GM21447 (cell line): ENCODE measurements around the gene MRPL21.

Experiments used
- ATAC-seq: cut with Tn5 transposase; IDR thresholded peaks from one replicate; pipeline ENCODE4 v1.9.1; 2021; ENCODE audit not compliant: unreplicated experiment

The MRPL21 gene

GRCh38 chr11:68935516-68936357 is 32.1 kb upstream of the MRPL21 start:
- no peak for ATAC-seq

- ATAC-seq: no peak
Measured at GRCh38 chr11:68935066-68935465, 31.4 kb upstream of the MRPL21 start.

- no peak for ATAC-seq
Measured at GRCh38 chr11:68934666-68935065, 31.0 kb upstream of the MRPL21 start.

- ATAC-seq: no peak
Measured at GRCh38 chr11:68934321-68934645, 30.7 kb upstream of the MRPL21 start.

DNA sequence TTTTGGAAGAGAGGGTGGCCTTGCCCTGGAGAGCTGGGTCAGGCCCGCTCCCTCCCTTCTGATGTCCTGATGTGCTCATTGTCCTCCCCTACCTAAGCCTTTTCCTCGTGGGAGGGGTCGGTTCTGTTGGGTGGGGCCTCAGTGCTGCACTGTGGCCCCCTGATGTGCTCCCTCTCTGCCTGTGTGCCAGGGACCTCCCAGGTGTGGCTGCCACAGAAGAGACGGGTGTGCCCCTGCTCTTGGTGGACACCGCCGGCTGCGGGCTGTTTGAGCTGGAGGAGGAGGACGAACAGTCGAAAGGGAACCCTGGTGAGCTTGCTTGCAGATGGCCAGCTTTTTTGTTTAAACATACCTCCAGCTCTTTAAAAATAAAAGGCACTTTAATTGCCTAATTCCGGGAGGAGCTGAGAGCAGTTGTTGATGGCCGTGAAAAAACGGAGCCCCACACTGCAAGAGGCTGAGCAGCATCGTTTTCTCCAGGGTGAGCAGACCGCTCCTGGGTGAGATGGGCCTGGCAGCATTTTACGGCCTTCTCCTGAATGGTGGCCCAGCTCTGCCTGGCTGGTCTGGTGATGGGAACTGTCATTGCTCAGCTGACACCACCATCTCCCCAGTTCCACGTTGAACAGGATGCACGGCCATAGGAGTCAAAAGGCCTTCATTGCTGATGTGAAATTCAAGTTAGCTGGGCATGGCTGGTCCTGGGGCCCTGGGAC is 30.1 kb upstream of the MRPL21 start:
- no peak for ATAC-seq

DNA sequence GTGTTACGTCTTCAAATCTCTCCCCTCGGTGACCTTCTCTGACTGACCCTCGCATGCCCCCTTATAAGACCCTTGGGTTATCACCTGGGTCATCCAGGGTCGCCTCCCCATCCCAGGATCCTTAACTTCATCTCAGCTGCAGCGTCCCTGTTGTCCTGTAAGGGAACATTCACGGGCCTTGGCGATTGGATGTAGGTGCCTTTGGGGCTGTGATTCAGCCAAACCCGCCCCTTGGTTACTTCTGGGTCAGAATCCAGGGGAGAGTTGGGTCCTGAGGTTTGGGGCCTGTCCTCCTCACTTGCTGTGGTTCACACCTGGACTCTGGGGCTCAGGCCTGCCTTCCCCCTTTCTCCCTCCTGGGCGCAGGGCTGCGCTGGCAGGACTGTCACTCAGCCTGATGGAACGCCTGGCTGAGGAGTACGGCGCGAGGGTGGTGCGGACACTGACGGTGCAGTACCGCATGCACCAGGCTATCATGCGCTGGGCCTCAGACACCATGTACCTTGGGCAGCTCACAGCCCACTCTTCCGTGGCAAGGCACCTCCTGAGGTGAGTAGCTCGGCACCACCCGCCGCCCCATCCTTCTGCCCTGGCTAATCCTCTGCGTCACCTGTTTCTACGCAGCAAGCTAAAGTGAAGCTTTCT is 29.4 kb upstream of the MRPL21 start:
- no peak for ATAC-seq

DNA sequence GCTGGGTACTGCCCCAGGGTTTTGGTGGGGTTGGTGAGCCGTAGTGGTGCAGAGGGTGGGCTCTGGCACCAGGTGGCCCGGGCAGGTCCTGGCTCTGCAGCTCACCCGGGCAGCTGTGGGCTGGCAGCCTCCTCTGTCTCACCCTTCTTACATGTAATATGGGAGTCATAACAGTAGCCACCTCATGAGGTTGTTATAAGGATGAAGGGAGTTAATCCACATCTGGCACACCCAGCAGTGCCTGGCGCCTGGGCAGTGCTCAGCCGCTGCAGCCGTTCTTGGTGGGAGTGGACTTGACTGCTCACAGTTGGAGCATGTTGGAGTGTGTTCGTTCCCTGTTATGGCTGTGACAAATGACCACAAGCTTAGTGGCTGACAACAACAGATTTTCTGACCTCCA is 28.7 kb upstream of the MRPL21 start:
- ATAC-seq: no peak

- ATAC-seq: no peak
Measured at GRCh38 chr11:68931911-68932310, 28.3 kb upstream of the MRPL21 start.

GRCh38 chr11:68930991-68931855 is 27.6 kb upstream of the MRPL21 start:
- ATAC-seq: no peak

DNA sequence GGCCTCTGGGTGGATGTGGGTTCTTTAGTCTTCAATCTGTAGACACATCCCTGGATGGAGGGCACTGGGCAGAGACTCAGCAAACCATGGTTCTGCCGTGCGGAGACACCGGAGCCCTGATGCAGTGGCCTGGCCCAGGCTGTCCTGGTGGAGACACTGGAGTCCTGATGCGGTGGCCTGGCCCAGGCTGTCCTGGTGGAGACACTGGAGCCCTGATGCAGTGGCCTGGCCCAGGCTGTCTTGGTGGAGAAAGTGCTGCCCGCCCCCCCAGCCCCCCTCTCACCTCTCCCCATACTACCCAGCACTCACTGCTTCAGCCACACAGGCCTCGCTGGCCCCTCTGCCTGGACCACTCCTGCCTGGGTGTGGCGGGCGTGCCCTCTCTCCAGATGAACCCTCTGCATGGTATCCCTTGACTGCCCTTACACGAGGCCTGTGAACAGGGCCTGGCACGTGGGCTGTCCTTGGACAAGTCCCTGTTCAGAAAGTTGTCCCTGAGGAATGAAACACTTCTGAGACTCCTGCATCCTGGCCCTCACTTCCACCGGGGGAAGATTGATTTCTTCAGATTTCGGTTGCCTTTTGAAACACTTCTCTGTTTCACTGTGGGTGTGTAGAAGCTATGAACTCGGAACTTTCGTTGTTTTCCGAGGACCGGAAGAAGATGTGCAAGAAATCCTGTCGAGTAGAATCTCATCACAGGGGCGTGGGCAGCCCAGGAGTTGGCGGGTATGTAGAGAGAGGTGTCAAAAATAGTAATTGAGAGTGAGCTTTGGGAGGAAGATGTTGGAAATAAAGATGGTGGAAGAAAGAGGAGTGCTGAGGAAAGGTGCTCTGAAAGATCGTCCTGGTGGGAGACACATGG is 26.3 kb upstream of the MRPL21 start:
- no peak for ATAC-seq

DNA sequence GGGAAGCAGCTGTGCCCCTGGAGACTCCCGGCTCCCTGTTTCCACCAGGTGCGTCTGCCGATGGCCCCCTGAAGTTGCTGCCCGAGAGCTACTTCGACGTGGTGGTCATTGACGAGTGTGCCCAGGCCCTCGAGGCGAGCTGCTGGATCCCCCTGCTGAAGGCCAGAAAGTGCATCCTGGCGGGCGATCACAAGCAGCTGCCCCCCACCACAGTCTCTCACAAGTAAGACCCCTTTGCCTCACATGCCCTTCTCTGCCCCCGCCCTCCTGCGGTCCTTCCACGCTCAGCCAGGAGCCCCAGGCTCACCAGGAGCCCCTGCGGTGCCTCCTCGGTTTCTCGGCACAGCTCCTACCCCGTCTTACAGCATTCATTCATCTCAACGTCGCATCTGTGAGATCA is 25.5 kb upstream of the MRPL21 start:
- ATAC-seq: no peak

- no peak for ATAC-seq
Measured at GRCh38 chr11:68928136-68928880, 24.7 kb upstream of the MRPL21 start.

DNA sequence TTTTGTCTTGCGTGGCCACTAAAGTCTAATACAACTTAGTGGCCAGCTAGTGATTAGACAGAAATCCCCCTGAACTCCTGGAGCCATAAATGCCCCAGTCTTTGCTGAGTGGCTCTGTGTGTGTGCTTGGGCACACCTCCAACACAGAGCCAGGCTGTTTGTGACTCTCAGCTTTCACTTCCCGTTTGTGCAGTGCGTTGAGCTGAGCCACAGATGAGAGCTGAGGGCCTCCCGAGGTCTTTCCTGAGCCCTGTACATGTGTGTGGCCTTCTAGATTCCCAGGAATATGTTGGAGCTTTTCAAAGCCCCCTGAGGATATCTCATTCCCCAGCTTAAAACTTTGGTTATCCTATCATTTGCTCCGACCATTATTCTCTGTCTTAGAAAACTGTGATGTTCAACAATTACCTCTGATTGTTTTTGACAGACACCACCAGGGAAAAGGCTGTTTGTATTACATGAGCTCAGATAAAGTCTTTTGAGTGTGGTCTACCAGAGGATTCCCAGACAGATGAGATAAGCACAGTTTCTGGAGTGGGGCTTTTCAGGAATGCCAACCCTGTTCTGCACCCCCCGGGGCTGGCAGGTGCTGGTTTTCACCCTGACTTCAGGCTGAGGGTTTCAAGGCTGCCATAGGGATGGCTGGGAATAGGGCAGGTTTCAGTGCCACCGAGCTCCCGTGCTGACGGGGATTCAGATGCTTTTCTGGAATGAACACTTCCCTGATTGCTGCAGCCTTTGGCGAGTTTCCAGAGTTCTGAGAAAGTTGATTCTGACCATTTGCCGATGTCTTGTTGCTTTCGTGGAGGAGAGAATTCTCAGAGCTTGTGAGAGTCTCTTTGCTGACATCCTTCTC is 23.9 kb upstream of the MRPL21 start:
- no peak for ATAC-seq

- ATAC-seq: no peak
Measured at GRCh38 chr11:68925611-68926010, 22.0 kb upstream of the MRPL21 start.

DNA sequence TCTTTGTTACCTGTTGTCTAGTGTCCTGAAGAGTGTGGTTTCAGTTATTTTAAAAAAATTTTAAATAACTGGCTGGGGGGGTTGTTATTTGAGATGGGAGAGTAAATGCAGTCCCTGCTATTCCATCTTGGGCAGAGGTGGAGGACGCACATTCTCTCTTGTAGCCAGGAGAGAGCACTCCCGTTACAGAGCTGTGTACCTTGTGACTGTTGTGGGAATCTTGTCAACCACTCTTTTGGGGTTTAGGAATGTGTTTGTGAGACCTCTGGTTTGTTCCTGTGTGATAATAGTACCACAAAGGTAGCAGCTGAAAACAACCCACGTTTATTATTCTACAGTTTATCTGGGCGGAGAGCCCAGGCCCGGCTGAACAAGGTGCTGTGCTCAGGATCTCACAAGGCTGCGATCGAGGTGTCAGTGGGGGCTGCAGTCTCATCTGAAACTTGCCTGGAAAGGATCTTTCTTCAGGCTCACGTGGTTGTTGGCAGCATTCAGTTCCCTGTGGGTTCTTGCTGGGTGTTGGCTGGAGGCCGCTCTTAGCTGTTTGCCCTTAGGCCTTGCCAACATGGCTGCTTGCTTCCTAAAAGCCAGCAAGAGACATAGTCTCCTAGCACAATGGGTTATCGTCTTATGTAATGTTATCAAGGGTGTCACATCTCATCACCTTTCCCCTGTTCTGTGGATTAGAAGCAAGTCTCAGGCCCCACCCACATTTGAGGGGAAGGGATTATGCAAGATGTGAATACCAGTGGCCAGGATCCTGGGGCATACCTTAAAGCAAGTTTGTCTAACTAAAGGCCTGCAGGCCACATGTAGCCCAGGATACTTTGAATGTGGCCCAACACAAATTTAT is 20.7 kb upstream of the MRPL21 start:
- ATAC-seq: no peak

GRCh38 chr11:68923614-68924013 is 20.0 kb upstream of the MRPL21 start:
- no peak for ATAC-seq

GRCh38 chr11:68916439-68916838 is 12.8 kb upstream of the MRPL21 start:
- ATAC-seq: no peak

DNA sequence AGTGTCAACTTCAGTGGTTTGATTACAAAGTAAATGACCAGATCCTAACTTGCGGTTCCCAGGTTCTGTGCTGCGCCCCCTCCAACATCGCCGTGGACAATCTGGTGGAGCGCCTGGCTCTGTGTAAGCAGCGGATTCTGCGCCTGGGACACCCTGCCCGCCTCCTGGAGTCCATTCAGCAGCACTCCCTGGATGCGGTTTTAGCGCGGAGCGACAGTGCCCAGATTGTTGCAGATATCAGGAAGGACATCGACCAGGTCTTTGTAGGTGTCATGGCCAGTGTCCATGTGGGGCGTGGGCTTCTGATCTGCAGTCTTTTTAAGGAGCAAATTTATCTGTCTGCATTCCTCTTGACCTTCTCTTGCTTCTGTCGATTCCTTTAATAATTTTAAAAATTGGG is 11.1 kb upstream of the MRPL21 start:
- no peak for ATAC-seq
